CD4-positive, alpha-beta T cell (primary cell): Measurements from ENCODE around the gene NIN. TPM values are rescaled to one million over a fixed set of nuclear protein-coding genes. Genes with fewer than 3 reads are reported as not detected.

Source experiments
- ATAC-seq: fragments of 200-7000 bp; cut with Tn5 transposase; one replicate; pipeline ENCODE4 v1.10.0; 2022; ENCODE audit warnings: mild to moderate bottlenecking; ENCODE audit not compliant: poor library complexity
- CTCF ChIA-PET: fragments of 350-600 bp; sonication (Branson Sonifier 250); formaldehyde crosslinking; loops from one replicate; lab custom pipeline; 2021; ENCODE audit warnings: antibody characterized with exemption, inconsistent platforms; lab: Charles Lee
- POLR2A ChIA-PET: fragments of 350-600 bp; sonication (Branson Sonifier 250); formaldehyde crosslinking; loops from one replicate; lab custom pipeline; 2021; ENCODE audit warnings: antibody characterized with exemption, inconsistent platforms; lab: Charles Lee
- DNase-seq, 14 experiments: peaks; one replicate each; pipeline ENCODE4 v3.0.0-alpha.2; 2013 to 2020; ENCODE audit warnings: mixed read lengths in 2 of 14
- H3K27ac ChIP-seq, 2 donors: one replicate each; pipeline versions ENCODE4 v1.5.1 to v1.7.0; 2013; ENCODE audit warnings: low read length in 2 of 2, low read depth in 1 of 2, mild to moderate bottlenecking in 1 of 2
- H3K27me3 ChIP-seq, 2 experiments: 1 replicate in 1 of 2; 2 replicates in 1 of 2; pipeline versions ENCODE4 v1.6.1 to v1.7.0; 2013; ENCODE audit warnings: low read length in 2 of 2, control low read depth in 1 of 2, mild to moderate bottlenecking in 1 of 2, moderate library complexity in 1 of 2; ENCODE audit not compliant: insufficient read depth in 2 of 2, control insufficient read depth in 1 of 2
- H3K36me3 ChIP-seq: one replicate; pipeline ENCODE4 v1.6.1; 2013; ENCODE audit warnings: low read length, control low read depth; ENCODE audit not compliant: insufficient read depth
- H3K4me1 ChIP-seq: one replicate; pipeline ENCODE4 v1.6.1; 2013; ENCODE audit warnings: low read length, control low read depth; ENCODE audit not compliant: insufficient read depth
- H3K4me3 ChIP-seq: one replicate; pipeline ENCODE4 v1.5.1; 2013; ENCODE audit warnings: mild to moderate bottlenecking, low read length, moderate library complexity
- H3K9me3 ChIP-seq, 2 experiments: 1 replicate in 1 of 2; 2 replicates in 1 of 2; pipeline versions ENCODE4 v1.6.1 to v1.7.0; 2013; ENCODE audit warnings: low read length in 2 of 2, mild to moderate bottlenecking in 2 of 2, control low read depth in 1 of 2, moderate library complexity in 1 of 2; ENCODE audit not compliant: control insufficient read depth in 1 of 2, insufficient read depth in 1 of 2
- H3K27ac Mint-ChIP-seq: one replicate; pipeline ENCODE4 v1.8.0; 2020; ENCODE audit warnings: mixed read lengths
- H3K27me3 Mint-ChIP-seq: one replicate; pipeline ENCODE4 v1.8.0; 2021; ENCODE audit warnings: mixed read lengths
- H3K36me3 Mint-ChIP-seq: one replicate; pipeline ENCODE4 v1.8.0; 2021; ENCODE audit warnings: low read depth, mixed read lengths
- H3K4me1 Mint-ChIP-seq: one replicate; pipeline ENCODE4 v1.8.0; 2021; ENCODE audit warnings: low read depth, mixed read lengths
- H3K4me3 Mint-ChIP-seq: one replicate; pipeline ENCODE4 v1.8.0; 2020; ENCODE audit warnings: mild to moderate bottlenecking, mixed read lengths
- H3K9me3 Mint-ChIP-seq: one replicate; pipeline ENCODE4 v1.8.0; 2020; ENCODE audit warnings: mixed read lengths
- intact Hi-C, 2 experiments: fragments of 100-400 bp; cut with DNase I in 1 of 2; cut with micrococcal nuclease in 1 of 2; formaldehyde crosslinking; loops; one replicate each; pipeline versions ENCODE4 v1.15.1 to v1.9.0; 2023 to 2025; cut with DNase I, micrococcal nuclease
- total RNA-seq, 174 experiments: library from RNA in 2 of 174; stranded (reverse) in 2 of 174; gene quantifications; one replicate each; pipeline ENCODE4 v1.2.3 and lab custom pipeline; 2021 to 2026
- TF ChIP-seq, protein P1 (sequence below): fragments of 200-600 bp; IDR thresholded peaks from one replicate; pipeline ENCODE4 v1.8.0; 2022; ENCODE audit warnings: antibody characterized with exemption, mild to moderate bottlenecking

The NIN gene
- total RNA-seq, 2 experiments from 2014 or later, result 96.8 to 98.5 TPM

DNA sequence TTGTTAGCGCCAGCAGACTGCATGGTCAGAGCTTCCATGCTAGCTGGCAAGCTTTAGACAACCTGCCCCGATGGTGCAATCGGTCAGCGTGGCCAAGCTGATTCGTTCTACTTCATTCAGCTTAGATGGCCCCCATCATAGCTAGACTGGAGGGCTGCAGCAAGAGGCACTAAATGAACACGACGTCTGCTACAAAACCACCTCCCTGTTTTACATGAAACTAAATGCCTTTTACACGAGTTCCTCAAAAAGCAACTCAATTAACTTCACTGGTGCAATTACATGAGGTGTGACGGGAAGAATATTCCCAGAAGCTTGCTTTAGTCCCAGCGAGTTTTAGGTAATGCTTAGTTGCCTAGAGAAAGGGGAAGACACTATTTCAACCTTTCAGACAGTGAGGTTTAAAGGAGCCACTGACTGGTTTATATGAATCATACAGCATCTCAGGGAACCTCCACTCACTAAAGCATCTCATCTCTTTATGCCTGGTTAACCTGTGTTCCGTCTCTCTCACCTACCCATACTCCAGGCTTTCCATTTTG lies 8.4 kb downstream of the NIN start:
- peaks cover 92% of the 10 kb centered on the region for H3K4me1 Mint-ChIP-seq
- Histone ChIP-seq H3K27me3 (no peaks in the 10 kb centered on the region), H3K9me3 (no peaks in the 10 kb centered on the region), H3K36me3 (peaks cover 7% of the 10 kb centered on the region), H3K27ac (peak overlapping the region; percentile 40 to 78), H3K4me3 (no peak overlapping the region), H3K4me1 (peaks cover 58% of the 10 kb centered on the region)
- H3K9me3 Mint-ChIP-seq, result no peaks in the 10 kb centered on the region
- H3K27ac Mint-ChIP-seq, result peak overlapping the region; percentile 85
- intact Hi-C loops, result loop anchor here (1.0 to 10.0 kb wide), 3 partner anchors 8 to 588 kb away; partner anchors contain the start of gene SOS2 (in 1 of the 2)
- no peaks in the 10 kb centered on the region for H3K27me3 Mint-ChIP-seq
- ATAC-seq (peak; percentile 45), DNase-seq (peak in 2 of 14 experiments; percentile 32 to 34)
- POLR2A ChIA-PET, result interaction anchor here (0.7 to 4.0 kb wide), 16 partner anchors 8 to 226 kb away, joined by 3 to 46 read pairs (median 4); partner anchors contain the start of gene NIN
- CTCF ChIA-PET, result interaction anchor here (1.0 to 4.3 kb wide), 6 partner anchors 9 to 49 kb away, joined by 3 to 23 read pairs (median 4); partner anchors contain the start of gene NIN
- peak overlapping the region; percentile 73 for H3K4me3 Mint-ChIP-seq
- TF ChIP-seq, protein P1, sequence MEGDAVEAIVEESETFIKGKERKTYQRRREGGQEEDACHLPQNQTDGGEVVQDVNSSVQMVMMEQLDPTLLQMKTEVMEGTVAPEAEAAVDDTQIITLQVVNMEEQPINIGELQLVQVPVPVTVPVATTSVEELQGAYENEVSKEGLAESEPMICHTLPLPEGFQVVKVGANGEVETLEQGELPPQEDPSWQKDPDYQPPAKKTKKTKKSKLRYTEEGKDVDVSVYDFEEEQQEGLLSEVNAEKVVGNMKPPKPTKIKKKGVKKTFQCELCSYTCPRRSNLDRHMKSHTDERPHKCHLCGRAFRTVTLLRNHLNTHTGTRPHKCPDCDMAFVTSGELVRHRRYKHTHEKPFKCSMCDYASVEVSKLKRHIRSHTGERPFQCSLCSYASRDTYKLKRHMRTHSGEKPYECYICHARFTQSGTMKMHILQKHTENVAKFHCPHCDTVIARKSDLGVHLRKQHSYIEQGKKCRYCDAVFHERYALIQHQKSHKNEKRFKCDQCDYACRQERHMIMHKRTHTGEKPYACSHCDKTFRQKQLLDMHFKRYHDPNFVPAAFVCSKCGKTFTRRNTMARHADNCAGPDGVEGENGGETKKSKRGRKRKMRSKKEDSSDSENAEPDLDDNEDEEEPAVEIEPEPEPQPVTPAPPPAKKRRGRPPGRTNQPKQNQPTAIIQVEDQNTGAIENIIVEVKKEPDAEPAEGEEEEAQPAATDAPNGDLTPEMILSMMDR, result no peak
- H3K36me3 Mint-ChIP-seq, result peaks cover 26% of the 10 kb centered on the region

DNA sequence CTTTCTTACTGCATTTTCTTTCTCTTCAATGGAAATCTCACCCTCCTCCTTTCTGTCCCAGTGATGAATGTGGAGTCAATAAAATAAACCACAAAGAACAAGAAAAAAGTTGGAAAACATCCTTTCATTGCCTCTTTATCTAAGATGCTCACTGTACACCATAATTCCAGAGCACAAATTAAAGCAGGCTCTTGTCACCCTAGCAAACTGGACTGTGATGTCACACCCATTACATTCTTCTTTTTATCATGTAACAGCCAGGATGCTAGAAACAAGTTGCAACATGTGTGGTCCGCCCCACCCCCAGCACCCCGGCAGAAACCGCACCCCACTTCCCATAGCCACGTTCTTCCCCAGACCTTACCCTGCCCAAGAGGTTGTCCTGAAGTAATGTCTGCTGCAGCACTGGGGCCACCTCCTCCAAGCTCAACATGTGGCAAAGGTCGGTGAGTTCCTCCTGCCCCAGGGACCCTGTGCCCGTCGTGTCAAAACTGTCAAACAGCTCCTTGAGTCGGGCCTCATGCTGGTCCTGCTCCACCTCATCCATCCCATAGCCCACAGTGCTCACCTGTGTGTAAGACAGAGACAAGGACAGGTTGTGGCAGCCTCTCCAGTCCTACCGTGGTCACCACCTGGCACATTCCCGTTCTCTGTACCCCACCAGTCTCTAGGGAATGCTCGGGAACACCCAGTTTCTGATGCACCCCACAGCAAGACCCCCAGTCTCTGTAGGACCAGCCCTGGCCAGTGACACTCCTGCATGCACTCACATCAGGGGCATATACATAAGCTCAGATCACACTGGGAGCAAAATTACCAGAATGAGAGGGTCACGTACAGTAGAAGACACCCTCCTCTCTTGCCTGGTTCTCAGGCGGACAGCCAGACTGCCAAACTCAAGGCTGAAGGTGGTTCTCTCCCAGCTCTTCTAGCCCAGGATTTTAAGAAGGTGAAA lies 9.2 kb downstream of the NIN start:
- no peaks in the 10 kb centered on the region for H3K9me3 Mint-ChIP-seq
- ATAC-seq, result peak; percentile 76
- H3K36me3 Mint-ChIP-seq, result peaks cover 30% of the 10 kb centered on the region
- peaks cover 90% of the 10 kb centered on the region for H3K4me1 Mint-ChIP-seq
- Histone ChIP-seq H3K27ac (peak overlapping the region; percentile 40 to 78), H3K9me3 (no peaks in the 10 kb centered on the region), H3K4me1 (peaks cover 57% of the 10 kb centered on the region), H3K4me3 (no peak overlapping the region), H3K36me3 (peaks cover 7% of the 10 kb centered on the region), H3K27me3 (no peaks in the 10 kb centered on the region)
- intact Hi-C loops, result loop anchor here (1.0 to 10.0 kb wide), 4 partner anchors 9 to 587 kb away; partner anchors contain the start of gene SOS2 (in 1 of the 2)
- POLR2A ChIA-PET, result interaction anchor here (0.6 to 4.0 kb wide), 12 partner anchors 8 to 491 kb away, joined by 3 to 46 read pairs (median 8); partner anchors contain the start of gene NIN
- TF ChIP-seq, protein P1, result no peak
- H3K4me3 Mint-ChIP-seq, result peak overlapping the region; percentile 73
- H3K27ac Mint-ChIP-seq, result peak overlapping the region; percentile 85
- CTCF ChIA-PET, result interaction anchor here (1.0 to 4.3 kb wide), 6 partner anchors 9 to 48 kb away, joined by 3 to 23 read pairs (median 4); partner anchors contain the start of gene NIN
- no peaks in the 10 kb centered on the region for H3K27me3 Mint-ChIP-seq
- DNase-seq, result peak; percentile 25 to 90 (median 58)
